K562 (cell line): Measurements from ENCODE around the gene CADPS2.

Experiments used
- MAX ChIP-seq: sonication (generic); formaldehyde crosslinking; IDR thresholded peaks from 2 replicates; pipeline ENCODE4 v1.9.0; 2022; ENCODE audit warnings: mild to moderate bottlenecking, missing genetic modification reagents
- SMARCC2 ChIP-seq: fragments of 450-650 bp; IDR thresholded peaks from 2 replicates; pipeline ENCODE4 v1.6.1; 2017; ENCODE audit warnings: antibody characterized with exemption, moderate library complexity, mild to moderate bottlenecking, low read depth
- ZFX ChIP-seq: sonication (generic); formaldehyde crosslinking; IDR thresholded peaks from 2 replicates; pipeline ENCODE4 v1.8.0; 2022; ENCODE audit warnings: mild to moderate bottlenecking, missing genetic modification reagents, moderate library complexity
- ZKSCAN8 ChIP-seq: fragments of 200-800 bp; sonication (Bioruptor generic); IDR thresholded peaks from 2 replicates; pipeline ENCODE4 v1.6.1; 2016; ENCODE audit warnings: missing genetic modification characterization, missing compliant biosample characterization
- ZNF695 ChIP-seq: fragments of 450-650 bp; formaldehyde crosslinking; IDR thresholded peaks from 2 replicates; pipeline ENCODE4 v1.4.0; 2020; ENCODE audit warnings: mild to moderate bottlenecking, moderate library complexity
- ZNF717 ChIP-seq: fragments of 250-450 bp; sonication (Bioruptor Pico); IDR thresholded peaks from 2 replicates; pipeline ENCODE4 v1.5.0; 2021
- TF ChIP-seq, protein P1 (sequence below): sonication (generic); formaldehyde crosslinking; IDR thresholded peaks from 2 replicates; pipeline ENCODE4 v1.8.1; 2023; ENCODE audit warnings: mild to moderate bottlenecking, missing genetic modification reagents

GRCh38 chr7:122544463-122544862 is 341.8 kb downstream of the CADPS2 start:
- TF ChIP-seq, protein P1, sequence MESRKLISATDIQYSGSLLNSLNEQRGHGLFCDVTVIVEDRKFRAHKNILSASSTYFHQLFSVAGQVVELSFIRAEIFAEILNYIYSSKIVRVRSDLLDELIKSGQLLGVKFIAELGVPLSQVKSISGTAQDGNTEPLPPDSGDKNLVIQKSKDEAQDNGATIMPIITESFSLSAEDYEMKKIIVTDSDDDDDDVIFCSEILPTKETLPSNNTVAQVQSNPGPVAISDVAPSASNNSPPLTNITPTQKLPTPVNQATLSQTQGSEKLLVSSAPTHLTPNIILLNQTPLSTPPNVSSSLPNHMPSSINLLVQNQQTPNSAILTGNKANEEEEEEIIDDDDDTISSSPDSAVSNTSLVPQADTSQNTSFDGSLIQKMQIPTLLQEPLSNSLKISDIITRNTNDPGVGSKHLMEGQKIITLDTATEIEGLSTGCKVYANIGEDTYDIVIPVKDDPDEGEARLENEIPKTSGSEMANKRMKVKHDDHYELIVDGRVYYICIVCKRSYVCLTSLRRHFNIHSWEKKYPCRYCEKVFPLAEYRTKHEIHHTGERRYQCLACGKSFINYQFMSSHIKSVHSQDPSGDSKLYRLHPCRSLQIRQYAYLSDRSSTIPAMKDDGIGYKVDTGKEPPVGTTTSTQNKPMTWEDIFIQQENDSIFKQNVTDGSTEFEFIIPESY (CRISPR knock-in tag): no peak
- TF ChIP-seq ZNF717 (CRISPR knock-in tag) (no peak), ZFX (CRISPR knock-in tag) (no peak), MAX (no peak), ZKSCAN8 (no peak), SMARCC2 (no peak), ZNF695 (no peak)
